Fibroblast of skin of left biceps (primary cell): ENCODE results near the gene SMAD1.

ENCODE experiments used
- DNase-seq, 2 experiments: peaks; one replicate each; pipeline ENCODE4 v3.0.0-alpha.2; 2013; ENCODE audit warnings: low read depth in 2 of 2

The SMAD1 gene

DNA sequence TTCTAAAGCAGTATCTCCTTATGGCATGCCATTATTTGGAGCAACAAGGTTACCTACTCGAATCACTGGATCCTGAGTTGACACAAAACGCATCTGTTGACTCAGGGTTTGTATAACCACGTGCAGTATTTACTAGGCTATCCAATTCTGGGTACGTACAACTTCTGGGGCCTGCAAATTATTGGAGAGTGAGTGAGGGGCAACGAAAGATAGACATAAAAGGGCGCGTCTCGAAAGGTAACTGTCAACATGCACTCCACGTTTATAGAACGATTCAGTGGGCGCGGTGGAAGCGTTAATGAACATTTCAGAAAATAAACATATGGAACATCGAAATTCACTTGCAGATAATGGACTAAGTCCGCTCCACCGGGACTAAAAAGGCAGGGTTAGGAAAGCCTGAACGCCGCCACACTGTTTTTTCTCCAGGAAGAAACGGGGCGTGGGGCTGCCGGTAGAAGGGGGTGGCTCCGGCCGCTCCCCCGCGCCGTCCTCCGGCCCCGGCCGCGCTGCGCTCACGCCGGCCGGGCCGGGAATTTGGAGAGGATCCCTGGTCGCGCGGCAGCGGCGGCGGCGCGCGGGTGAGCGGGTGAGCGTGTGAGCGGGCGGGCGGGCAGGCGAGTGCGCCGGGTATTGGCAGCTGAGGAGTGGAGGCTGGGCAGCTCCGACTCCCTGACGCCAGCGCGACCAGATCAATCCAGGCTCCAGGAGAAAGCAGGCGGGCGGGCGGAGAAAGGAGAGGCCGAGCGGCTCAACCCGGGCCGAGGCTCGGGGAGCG lies at the start of gene SMAD1:
TSS of gene SMAD1 (plus strand) at position 690 of the 778 bp plus-strand sequence. CDS start 32,761 bp downstream, outside the sequence.
- peak; percentile 64 to 65 for DNase-seq

DNA sequence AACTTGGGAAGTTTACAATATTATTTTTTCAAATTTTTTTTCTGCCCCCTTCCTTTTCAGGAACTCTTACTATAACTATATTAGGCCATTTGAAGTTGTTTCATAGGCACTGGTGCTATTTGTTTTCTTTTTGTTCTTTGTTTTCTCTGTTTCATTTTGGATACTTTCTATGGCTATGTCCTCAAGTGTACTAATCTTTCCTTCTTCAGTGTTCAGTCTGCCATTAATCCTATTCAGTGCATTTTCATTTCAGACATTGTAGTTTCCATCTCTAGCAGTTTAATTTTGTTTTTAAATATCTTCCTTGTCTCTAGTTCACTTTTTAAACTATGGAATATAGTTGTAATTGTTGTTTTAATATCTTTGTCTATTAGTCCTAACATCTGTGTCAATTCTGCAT lies 48.0 kb upstream of the SMAD1 start:
- DNase-seq, result no peak

DNA sequence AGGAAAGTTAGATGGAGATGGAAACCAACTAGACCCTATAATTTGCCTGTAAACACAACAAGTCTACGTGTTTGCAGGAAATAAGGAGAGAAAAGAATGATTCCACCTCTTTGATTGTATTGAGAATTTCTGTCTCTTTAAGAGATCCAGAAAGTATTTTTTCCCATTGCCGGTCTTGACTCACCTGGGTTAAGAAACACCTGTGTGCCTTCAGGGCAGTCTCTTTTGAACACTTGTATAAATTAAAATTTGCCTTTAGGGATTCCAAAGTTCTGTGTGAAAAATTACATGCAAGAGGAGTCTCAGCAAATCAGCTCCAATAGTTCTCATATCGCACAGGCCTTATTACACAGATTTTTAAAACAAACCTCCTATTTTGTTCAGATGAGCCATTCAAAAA lies 46.0 kb upstream of the SMAD1 start:
- DNase-seq, result no peak

DNA sequence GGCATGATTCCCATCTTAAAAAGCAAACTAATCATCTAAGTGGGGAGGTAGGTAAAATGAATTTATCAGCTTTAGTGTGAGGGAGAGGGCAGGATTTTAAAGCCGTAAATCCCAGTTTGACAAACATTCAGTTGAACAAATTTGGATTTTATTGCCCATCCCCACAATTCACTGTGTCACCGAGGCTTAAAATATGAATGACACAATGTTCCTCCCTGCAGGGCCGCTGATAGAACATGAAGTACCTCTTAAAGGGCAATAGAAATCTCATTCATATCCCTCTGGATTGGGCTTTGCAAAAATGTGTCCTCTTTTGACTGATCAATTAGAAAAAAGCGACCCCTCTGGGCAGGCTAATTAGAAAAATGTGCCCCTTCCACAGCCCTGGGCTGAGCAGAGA lies 45.5 kb upstream of the SMAD1 start:
- DNase-seq, result no peak

DNA sequence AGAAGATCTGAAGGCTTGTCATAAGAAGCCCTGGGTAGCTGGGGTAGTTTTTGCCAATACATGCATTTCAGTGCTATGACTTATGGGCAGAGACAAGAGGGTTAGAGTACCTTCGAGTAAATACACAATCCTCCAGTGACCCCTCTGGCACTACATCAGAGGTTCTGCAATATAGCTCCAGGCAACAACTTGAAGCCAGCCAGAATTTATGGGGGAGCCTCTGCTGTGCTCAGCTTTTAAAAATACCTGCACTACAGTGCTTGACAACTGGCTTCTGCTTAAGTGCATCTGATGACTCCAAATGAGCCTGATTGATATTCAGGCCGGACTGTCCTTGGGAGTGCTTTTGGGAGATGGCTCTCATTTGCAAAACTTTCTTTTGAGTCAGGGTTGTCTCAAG lies 44.9 kb upstream of the SMAD1 start:
- DNase-seq, result no peak

DNA sequence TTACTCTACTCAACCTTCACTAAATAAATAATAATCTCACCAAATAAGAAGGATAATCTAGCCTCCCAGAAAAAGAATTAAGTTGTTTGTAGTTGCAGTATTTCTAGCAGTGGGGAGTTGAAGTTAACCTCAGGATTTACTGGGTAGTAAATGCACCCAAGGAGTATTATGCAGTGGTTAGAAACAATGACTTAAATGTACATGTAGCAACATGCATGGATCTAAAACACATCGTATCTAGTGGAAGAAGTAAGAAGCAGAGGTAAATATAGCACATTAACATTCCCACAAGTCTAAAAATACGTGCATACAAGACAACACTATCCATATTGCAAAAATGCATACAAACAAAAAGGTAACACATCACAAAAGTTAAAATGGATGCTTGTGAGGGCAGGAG lies 44.2 kb upstream of the SMAD1 start:
- no peak for DNase-seq

DNA sequence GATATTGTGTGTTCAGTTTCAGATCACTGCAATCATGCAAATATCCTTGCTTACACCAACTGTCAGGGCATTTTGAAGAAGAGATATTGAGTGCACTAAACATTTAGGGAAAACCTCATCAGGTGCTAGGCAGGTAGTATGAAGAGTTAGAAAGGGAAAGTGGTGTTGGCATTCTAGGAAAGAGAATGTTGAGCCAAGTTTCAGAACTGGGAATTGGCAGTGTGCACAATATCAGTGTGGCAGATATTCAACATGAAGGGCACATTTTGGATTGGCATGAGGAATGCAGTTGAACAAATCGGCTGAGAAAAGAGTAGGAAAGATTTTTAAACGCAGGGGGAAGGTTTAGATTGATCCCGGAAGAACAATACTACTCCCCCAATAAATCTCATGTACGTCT lies 43.4 kb upstream of the SMAD1 start:
- DNase-seq, result no peak

DNA sequence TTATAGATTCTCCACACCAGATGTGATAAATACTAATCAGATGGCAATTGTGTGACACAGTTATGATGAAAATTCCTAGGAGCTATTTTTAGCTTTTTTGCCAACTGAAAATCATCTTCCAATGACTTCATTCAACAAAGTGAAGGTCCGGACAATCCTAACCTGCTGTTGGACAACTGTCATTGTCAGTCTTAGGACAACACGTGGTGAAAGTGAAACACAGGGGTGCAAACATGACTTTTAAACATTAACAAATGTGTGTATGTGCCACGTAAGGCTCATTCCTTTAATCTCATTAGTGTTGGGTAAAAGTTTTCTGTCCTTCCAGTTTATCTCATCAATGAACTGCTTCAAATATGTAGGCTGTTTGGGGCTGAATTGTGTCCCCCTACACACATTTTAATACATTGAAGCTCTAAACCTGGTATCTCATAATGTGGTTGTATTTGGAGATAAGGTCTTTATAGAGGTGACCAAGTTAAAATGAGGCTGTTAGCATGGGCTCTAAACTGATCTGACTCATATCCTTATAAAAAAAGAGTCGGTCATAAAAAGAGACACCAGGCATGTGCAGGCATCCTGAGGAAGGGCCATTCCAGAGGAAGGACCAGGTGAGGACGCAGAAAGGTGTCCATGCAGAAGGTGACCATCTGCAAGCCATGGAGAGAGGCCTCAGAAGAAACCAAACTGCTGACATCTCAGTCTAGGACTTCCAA lies 41.2 kb upstream of the SMAD1 start:
- no peak for DNase-seq

DNA sequence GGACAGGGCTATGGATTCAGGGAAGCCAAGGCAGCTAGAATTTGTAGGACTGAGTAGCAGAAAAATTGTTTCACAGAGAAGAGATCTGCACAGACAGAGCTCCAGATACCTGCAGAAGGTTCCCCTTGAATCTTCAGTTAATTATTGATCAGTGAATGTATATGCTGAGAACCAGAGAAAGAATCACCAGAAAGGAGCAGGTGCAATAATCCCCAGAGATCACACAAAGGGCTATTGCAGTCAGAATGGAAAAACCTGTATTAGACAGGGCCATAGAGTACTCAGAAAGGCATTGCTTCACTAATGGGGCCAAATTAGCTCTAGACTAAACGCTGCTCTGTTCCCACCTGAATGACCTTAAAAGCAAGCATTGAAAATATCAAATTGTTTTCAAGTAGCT lies 35.5 kb upstream of the SMAD1 start:
- no peak for DNase-seq

DNA sequence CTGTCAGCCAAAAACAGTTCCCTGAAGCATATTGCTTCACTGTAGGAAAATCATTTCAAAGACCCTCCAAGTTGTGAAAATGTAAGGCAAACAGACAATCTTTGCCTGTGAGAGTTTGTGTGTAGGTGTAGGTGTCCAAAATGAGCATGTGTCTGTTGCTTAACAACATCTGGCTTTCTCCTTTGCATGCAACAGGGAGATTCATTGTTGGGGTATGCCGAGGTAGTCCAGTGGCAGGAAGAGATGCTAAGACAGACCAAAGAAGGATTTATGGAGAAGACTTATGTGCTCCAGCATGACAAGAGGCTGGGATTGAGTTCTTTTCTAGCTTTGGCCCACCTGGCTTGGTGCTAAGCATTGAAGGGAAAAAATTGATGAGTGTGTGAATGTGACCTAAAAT lies 29.8 kb upstream of the SMAD1 start:
- no peak for DNase-seq

DNA sequence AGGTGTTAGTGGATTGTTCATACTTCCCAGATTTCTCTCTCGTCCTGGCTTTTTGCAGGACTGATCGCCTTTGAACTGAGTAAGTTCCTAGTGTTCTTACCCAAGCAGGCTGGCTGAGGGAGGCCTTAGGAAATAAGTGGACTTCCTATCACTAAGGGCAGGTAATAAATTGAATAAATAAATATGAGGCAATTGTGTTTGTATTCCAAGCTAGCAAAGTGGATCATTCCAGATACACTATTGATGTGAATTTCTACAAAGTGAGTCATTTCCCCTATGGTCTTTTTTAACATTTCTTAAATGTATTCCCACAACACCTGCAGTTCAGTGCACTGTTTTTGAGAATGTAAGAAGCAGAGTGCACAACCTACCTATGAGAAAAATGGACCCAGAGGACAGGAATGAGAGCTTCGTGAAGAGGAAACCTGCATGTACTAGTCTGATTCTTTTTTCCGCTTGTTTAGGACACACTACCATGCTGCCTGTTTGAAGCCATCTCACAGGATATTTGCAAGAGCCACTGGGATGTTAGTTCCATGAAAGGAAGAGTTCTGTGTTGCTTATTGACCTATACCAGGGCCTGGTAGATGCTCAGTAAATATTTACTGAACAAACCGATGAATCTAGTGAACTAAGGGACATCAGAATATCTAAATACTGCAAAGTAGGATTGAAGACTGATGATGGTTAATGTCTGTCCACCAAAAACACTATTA lies 29.0 kb upstream of the SMAD1 start:
- DNase-seq, result no peak

DNA sequence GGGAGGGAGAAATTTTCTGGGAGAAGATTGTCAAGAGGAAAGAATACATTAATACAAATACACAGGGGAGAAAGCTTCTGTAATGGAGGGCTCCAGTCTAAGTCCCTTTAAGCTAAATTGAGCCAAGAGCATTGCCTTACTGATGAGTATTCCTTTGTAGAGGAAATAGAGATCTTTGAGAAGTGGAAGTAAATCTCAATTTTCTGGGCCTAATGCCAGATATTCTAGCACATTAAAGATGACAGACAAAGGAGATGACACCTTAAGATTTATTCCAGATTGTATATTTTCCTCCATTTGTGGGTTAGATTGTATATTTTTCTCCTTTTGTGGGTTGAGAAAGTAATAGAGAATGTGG lies 28.5 kb upstream of the SMAD1 start:
- DNase-seq, result no peak

DNA sequence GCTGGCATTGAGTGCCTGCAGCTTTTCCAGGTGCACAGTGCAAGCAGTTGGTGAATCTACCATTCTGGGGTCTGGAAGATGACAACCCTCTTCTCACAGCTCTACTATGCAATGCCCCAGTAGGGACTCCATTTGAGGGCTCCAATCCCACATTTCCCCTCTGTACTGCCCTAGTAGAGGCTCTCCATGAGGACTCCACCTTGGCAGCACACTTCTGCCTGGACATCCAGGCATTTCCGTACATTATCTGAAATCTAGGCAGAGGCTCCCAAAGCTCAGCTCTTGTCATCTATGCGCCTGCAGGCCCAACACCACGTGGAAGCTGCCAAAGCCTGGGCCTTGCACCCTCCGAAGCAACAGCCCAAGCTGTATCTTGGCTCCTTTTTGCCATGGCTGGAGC lies 8.4 kb upstream of the SMAD1 start:
- no peak for DNase-seq

DNA sequence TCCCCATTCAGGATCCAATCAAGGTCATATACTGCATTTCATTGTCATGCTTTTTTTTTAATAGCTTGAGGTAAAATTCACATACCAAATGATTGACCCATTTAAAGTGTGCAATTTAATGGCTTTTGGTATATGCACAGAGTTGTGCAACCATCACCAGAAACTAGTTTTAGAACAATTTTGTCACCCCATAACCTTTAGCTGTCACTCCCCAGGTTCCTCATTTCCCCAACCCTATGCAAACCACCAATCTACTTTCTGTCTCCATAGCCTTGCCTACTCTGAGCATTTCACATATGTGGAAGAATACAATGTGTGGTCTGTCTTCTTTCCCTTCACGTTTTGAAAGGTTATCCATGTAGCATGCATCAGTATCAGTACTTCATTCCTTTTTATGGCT lies 1.4 kb upstream of the SMAD1 start:
- no peak for DNase-seq

DNA sequence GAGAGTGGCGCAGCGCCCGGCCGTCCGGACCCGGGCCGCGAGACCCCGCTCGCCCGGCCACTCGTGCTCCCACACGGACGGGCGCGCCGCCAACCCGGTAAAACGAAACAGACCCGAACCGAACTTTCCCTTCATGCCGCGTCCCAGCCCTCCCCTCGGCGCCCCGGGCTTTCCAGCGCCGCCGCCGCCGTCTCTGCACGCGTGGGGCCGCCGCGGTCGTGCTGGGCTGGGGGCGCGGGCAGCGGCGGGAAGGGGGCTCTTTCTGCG lies 222 bp downstream of the SMAD1 start:
- no peak for DNase-seq

DNA sequence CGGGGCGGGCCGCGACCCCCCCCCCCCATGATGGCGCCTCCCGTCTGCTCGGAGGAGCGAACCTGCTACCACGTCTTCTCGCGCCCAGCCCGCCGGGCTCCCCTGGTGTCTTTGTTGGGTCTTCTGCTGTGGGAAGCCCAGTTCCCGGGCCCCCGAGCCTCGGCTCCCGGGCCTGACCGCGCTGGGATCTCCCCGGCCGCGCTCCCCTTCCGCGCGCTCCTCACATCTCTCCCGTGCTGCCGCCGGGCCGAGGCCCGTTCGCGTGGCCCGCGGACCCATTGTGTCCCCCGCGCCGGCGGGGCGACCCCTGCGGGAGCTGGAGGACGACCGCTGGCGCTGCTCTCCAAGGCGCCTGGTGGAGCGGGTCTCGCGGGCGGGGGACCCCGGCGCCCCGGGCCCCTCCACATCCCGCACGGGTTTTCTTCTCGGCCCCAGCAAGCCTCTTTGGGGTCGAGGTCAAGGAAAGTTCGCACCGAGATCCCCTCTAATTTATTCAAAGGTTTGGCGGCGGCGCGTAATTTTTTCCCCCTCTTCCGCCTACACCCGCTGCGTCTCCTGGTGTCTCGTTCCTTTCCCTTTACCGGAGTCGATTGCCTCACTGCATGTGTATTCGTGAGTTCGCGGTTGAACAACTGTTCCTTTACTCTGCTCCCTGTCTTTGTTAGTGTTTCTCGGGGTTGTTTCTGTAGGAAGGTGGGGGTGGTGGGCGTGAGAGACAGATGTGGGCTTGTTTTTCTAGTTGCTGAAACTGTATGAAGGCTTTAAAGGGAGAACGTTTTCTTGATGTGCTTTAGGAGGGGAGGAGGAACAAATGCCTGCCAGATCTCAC lies 770 bp downstream of the SMAD1 start:
- peak; percentile 58 to 61 for DNase-seq

DNA sequence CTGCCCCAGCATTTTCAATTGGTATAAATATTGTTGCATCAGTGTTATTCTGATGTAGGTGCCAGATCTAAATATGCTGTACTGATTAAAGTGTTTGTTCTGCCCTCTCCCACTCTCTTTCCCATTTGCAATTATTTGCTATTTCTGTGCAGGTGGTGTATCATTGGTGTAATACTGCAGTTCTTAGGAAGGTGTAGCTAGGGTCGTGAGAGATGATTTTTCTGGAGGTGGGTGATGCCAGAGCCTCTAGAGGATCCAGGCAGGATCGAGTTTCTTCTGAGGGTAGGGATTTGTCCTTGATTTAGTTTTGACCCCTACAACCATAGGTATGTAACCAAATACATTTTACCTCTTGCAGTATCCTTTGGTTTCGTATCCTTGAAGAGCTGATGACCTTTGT lies 1.9 kb downstream of the SMAD1 start:
- no peak for DNase-seq

DNA sequence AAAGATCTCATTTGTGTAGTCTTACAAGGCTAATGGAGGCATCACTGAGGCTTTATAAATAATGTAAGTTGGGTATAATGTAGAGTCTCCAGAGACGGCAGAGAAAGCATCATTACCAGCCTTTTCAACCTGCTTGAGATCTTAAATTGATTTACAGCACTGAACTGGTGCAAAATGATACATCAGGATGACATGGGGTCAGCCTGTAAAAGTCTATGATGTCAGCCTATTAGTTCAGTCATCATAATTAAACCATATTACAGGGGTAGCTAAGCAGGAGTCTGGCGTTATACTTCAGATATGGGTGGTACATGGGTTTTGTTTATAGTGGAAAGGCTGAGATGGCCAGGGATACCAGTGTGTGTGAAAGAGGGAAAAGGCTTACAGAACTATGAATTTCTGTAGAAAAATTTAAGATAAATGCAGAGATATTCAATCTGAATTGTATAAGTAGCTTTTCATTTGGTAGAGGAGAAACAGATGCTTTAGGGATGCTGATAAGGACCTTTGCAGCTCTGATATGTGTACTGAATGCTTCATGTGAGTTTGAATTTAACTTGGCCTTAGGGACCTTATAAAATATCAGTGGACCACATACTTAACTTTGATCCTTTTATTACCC lies 2.7 kb downstream of the SMAD1 start:
- no peak for DNase-seq

DNA sequence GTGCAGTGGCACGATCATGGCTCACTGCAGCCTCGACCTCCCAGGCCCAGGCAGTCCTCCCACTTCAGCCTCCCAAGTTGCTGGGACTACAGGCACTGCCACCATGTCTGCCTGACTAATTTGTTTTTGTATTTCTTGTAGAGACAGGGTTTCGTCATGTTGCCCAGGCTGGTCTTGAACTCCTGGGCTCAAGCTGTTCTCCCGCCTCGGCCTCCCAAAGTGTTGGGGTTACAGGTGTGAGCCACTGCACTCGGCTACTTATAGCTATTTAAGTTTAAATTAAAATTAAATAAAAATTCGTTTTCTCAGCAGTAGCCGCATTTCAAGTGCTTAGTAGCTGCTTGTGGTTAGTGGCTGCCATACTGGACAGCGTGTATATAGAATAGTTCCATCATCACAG lies 3.5 kb downstream of the SMAD1 start:
- no peak for DNase-seq

DNA sequence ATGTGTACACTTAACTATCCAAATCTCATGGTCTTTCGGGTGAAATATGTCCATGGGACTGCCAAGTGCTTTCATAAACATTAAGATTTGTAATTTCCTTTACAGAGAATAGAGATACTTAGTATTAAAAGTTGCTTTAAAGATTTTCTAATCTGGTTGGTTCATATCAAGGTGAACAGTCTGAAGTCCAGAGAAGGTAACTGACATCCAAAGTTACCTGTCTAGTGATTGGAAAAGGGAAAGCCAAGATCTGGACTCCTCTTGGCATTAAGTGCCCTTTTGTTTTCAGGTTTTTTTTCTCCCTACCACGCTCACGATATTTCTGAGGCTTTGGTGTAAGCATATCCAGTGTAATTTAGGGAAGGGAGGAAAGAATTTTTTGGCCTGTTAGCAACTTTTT lies 5.0 kb downstream of the SMAD1 start:
- no peak for DNase-seq

DNA sequence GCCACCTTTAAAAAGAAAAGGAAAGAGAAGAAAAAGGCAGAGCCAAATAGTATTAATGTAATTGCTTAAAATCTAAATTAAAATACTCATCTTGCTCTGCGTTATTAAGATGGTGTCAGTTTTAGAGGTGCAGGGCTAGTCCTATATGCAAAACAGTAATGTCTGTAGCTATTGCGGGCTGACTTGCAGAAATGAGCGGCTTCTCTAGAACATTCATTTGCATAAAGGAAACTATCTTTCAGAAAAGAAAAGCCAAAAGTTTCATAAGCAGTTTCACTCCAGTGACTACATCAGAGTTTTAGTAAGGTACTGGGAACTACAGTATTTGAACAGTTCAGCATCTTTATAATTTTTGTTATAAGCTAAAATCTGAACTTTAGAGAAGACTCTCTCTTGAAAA lies 6.0 kb downstream of the SMAD1 start:
- no peak for DNase-seq

DNA sequence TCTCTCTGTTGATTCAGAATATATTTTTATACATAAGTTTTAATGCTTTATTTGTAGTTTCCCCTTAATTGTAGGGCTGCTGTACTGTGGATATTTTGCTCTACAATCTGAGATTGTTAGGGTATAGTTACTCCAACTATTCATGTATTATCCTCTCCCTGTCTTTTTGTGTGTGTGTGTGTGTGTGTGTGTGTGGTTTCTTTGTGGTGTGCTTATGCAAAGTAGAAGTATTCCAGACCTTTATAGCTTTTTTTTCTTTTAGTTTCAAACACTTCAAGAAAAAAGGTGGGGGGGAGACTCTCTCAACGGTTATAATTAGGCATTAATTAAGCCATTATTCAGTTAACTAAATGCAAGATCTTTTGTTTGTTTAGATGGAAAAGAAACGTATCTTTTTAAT lies 6.7 kb downstream of the SMAD1 start:
- no peak for DNase-seq
